Middle frontal gyrus (tissue), 1 donor: ENCODE measurements around the gene PAFAH1B2.

Experiments
- DNase-seq: peaks from one replicate; pipeline ENCODE4 v3.0.0-alpha.2; 2015; ENCODE audit warnings: low spot score; ENCODE audit errors: extremely low spot score

PAFAH1B2 gene

GRCh38 chr11:117220568-117220967 lies 76.5 kb downstream of the PAFAH1B2 start:
- DNase-seq: no peak

- DNase-seq: no peak
These were observed 77.1 kb downstream of the PAFAH1B2 start for GRCh38 chr11:117220999-117221774.

GRCh38 chr11:117221775-117222517 lies 77.9 kb downstream of the PAFAH1B2 start:
- DNase-seq: no peak

- no peak for DNase-seq
These were observed 79.1 kb downstream of the PAFAH1B2 start for GRCh38 chr11:117222991-117223740.

GRCh38 chr11:117223741-117224689 lies 79.9 kb downstream of the PAFAH1B2 start:
- no peak for DNase-seq

- no peak for DNase-seq
These were observed 81.6 kb downstream of the PAFAH1B2 start for GRCh38 chr11:117225553-117226170.
